ENCODE measurements around the gene TPRG1.

DNA sequence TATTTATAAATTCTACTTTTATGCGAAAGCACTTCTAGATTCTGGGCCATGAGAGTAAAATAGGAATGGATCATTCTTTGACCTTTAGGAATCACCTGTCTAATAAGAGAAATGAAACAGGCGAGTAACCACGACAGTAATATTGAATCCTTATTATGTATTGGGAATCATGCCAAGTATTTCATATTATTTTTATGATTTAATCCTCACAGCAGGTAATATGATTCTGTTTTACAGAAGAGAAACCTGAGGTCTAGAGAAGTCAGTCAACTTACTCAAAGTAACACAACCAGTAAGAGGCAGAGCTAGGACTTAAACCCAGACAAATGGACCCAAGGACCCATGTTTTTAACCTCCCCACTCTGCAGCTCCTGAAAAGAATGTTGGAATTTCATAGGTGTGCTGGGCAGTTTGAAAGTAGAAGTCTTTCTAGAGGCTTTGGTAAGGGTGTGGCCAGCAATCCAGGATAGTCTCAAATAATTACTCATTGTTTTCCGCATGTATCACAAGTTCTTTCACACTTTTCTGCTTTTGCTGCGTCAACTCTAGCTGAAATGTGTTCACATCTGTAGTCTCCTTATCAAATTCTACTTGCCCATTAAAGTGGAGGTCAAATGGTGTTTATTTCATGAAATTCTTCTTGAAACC lies 181.7 kb downstream of the TPRG1 start:
- no peak for TF ChIP-seq GATA3 (IDR thresholded peaks at IDR 0.05; ENCODE audit: low read depth, low read length)
- no peak for TF ChIP-seq GATA2 (IDR thresholded peaks at IDR 0.05; ENCODE audit: low read depth, low read length)

All from SH-SY5Y (cell line).